Natural killer cell treated with Interleukin-12 subunit alpha and Interleukin-12 subunit beta and Interleukin-15 and Interleukin-18, amount 100 ng/mL, for 72 hours (primary cell): Measurements from ENCODE around the gene CBX1. TPM values are rescaled to one million over a fixed set of nuclear protein-coding genes. Genes with fewer than 3 reads are reported as not detected.

Experiments
- ATAC-seq, 2 donors: fragments of 150-1000 bp; cut with Tn5 transposase in 1 of 2; sonication (Bioruptor Pico), chemical (Tn5 transposase) in 1 of 2; 2 replicates each; pipeline ENCODE4 v1.10.0; 2021
- DNase-seq: peaks from one replicate; pipeline ENCODE4 v3.0.0; 2022; ENCODE audit warnings: low spot score
- H3K27ac Mint-ChIP-seq, 2 donors: 1 replicate in 1 of 2; 2 replicates in 1 of 2; pipeline ENCODE4 v1.8.0; 2022; ENCODE audit warnings: mixed read lengths in 2 of 2, mild to moderate bottlenecking in 1 of 2, moderate library complexity in 1 of 2
- H3K27me3 Mint-ChIP-seq, 2 donors: 1 replicate in 1 of 2; 2 replicates in 1 of 2; pipeline ENCODE4 v1.8.0; 2022; ENCODE audit warnings: mixed read lengths in 2 of 2
- H3K36me3 Mint-ChIP-seq: one replicate; pipeline ENCODE4 v1.8.0; 2022; ENCODE audit warnings: mixed read lengths
- H3K4me1 Mint-ChIP-seq, 2 donors: 1 replicate in 1 of 2; 2 replicates in 1 of 2; pipeline ENCODE4 v1.8.0; 2022; ENCODE audit warnings: low read depth in 2 of 2, mixed read lengths in 2 of 2, mild to moderate bottlenecking in 1 of 2
- H3K4me3 Mint-ChIP-seq: one replicate; pipeline ENCODE4 v1.8.0; 2022; ENCODE audit warnings: mixed read lengths
- H3K9me3 Mint-ChIP-seq: 2 replicates; pipeline ENCODE4 v1.8.0; 2022; ENCODE audit warnings: mixed read lengths
- total RNA-seq, 2 donors: library from RNA; stranded (reverse); gene quantifications; one replicate each; pipeline ENCODE4 v1.2.3, GENCODE V29; 2022

CBX1 gene
- total RNA-seq, 2 donors from 2014 or later, result 51.8 to 58.5 TPM

GRCh38 chr17:48028736-48029135 lies 72.5 kb downstream of the CBX1 start:
- Mint-ChIP-seq H3K36me3 (no peaks in the 10 kb centered on the region), H3K4me1 (peaks cover 18 to 26% of the 10 kb centered on the region in 2 donors), H3K27me3 (no peaks in the 10 kb centered on the region), H3K9me3 (no peaks in the 10 kb centered on the region), H3K27ac (no peak overlapping the region), H3K4me3 (no peak overlapping the region)
- ATAC-seq (no peak), DNase-seq (no peak)

- Mint-ChIP-seq H3K27ac (no peak overlapping the region), H3K27me3 (peaks cover 6 to 7% of the 10 kb centered on the region in 2 donors), H3K4me3 (no peak overlapping the region), H3K9me3 (no peaks in the 10 kb centered on the region), H3K36me3 (no peaks in the 10 kb centered on the region), H3K4me1 (peaks cover 22 to 26% of the 10 kb centered on the region in 2 donors)
- DNase-seq, result no peak
- no peak for ATAC-seq
These were observed 73.8 kb downstream of the CBX1 start for GRCh38 chr17:48027322-48027981.

GRCh38 chr17:48026502-48027321 lies 74.6 kb downstream of the CBX1 start:
- peak; percentile 79 for DNase-seq
- ATAC-seq, result peak in 1 of 2 donors; percentile 28
- Mint-ChIP-seq H3K4me3 (no peak overlapping the region), H3K27me3 (peaks cover 9 to 14% of the 10 kb centered on the region in 2 donors), H3K4me1 (peaks cover 22 to 26% of the 10 kb centered on the region in 2 donors), H3K27ac (no peak overlapping the region), H3K9me3 (no peaks in the 10 kb centered on the region), H3K36me3 (no peaks in the 10 kb centered on the region)

- DNase-seq (no peak), ATAC-seq (no peak)
- Mint-ChIP-seq H3K27me3 (peaks cover 11 to 20% of the 10 kb centered on the region in 2 donors), H3K4me1 (peaks cover 22 to 26% of the 10 kb centered on the region in 2 donors), H3K36me3 (no peaks in the 10 kb centered on the region), H3K9me3 (no peaks in the 10 kb centered on the region), H3K4me3 (peak overlapping the region; percentile 94), H3K27ac (no peak overlapping the region)
These were observed 75.3 kb downstream of the CBX1 start for GRCh38 chr17:48025904-48026501.

- DNase-seq, result peak; percentile 97
- peaks cover 22 to 26% of the 10 kb centered on the region in 2 donors for H3K4me1 Mint-ChIP-seq
- H3K9me3 Mint-ChIP-seq, result no peaks in the 10 kb centered on the region
- peak overlapping the region; percentile 94 for H3K4me3 Mint-ChIP-seq
- no peaks in the 10 kb centered on the region for H3K36me3 Mint-ChIP-seq
- peak; percentile 95 to 97 for ATAC-seq
- peak overlapping the region; percentile 32 to 62 for H3K27ac Mint-ChIP-seq
- peaks cover 11 to 20% of the 10 kb centered on the region in 2 donors for H3K27me3 Mint-ChIP-seq
These were observed 76.0 kb downstream of the CBX1 start for GRCh38 chr17:48025040-48025903.

- peak; percentile 62 for DNase-seq
- H3K36me3 Mint-ChIP-seq, result no peaks in the 10 kb centered on the region
- H3K9me3 Mint-ChIP-seq, result no peaks in the 10 kb centered on the region
- H3K4me1 Mint-ChIP-seq, result peaks cover 22 to 26% of the 10 kb centered on the region in 2 donors
- H3K27me3 Mint-ChIP-seq, result peaks cover 14 to 20% of the 10 kb centered on the region in 2 donors
- ATAC-seq, result no peak
- H3K4me3 Mint-ChIP-seq, result peak overlapping the region; percentile 94
- peak overlapping the region; percentile 32 to 62 for H3K27ac Mint-ChIP-seq
These were observed 76.9 kb downstream of the CBX1 start for GRCh38 chr17:48024149-48025039.

- DNase-seq (no peak), ATAC-seq (peak in 1 of 2 donors; percentile 11)
- Mint-ChIP-seq H3K9me3 (no peaks in the 10 kb centered on the region), H3K4me3 (peak overlapping the region; percentile 72), H3K27ac (no peak overlapping the region), H3K36me3 (no peaks in the 10 kb centered on the region), H3K4me1 (peaks cover 22 to 26% of the 10 kb centered on the region in 2 donors), H3K27me3 (peaks cover 17 to 20% of the 10 kb centered on the region in 2 donors)
These were observed 77.7 kb downstream of the CBX1 start for GRCh38 chr17:48023400-48024148.

GRCh38 chr17:48022901-48023300 lies 78.4 kb downstream of the CBX1 start:
- H3K4me1 Mint-ChIP-seq, result peaks cover 22 to 26% of the 10 kb centered on the region in 2 donors
- H3K36me3 Mint-ChIP-seq, result no peaks in the 10 kb centered on the region
- no peak for DNase-seq
- peaks cover 17 to 20% of the 10 kb centered on the region in 2 donors for H3K27me3 Mint-ChIP-seq
- no peaks in the 10 kb centered on the region for H3K9me3 Mint-ChIP-seq
- ATAC-seq, result no peak
- peak overlapping the region; percentile 72 for H3K4me3 Mint-ChIP-seq
- H3K27ac Mint-ChIP-seq, result no peak overlapping the region

GRCh38 chr17:48021934-48022333 lies 79.3 kb downstream of the CBX1 start:
- no peak overlapping the region for H3K27ac Mint-ChIP-seq
- ATAC-seq (no peak), DNase-seq (no peak)
- peaks cover 24 to 26% of the 10 kb centered on the region in 2 donors for H3K4me1 Mint-ChIP-seq
- H3K36me3 Mint-ChIP-seq, result no peaks in the 10 kb centered on the region
- H3K4me3 Mint-ChIP-seq, result no peak overlapping the region
- no peaks in the 10 kb centered on the region for H3K9me3 Mint-ChIP-seq
- H3K27me3 Mint-ChIP-seq, result peaks cover 17 to 20% of the 10 kb centered on the region in 2 donors
